HG02938 (cell line): ENCODE measurements around the gene FAM32A.

Source experiments
- ATAC-seq: cut with Tn5 transposase; IDR thresholded peaks from one replicate; pipeline ENCODE4 v1.9.1; 2021; ENCODE audit warnings: mild to moderate bottlenecking, moderate library complexity; ENCODE audit not compliant: unreplicated experiment

The FAM32A gene

GRCh38 chr19:16201011-16201391 is 15.8 kb downstream of the FAM32A start:
- no peak for ATAC-seq

- ATAC-seq: no peak
Observed at GRCh38 chr19:16202320-16203255, 17.4 kb downstream of the FAM32A start.

- no peak for ATAC-seq
Observed at GRCh38 chr19:16203256-16204004, 18.2 kb downstream of the FAM32A start.

GRCh38 chr19:16204005-16204294 is 18.7 kb downstream of the FAM32A start:
- ATAC-seq: no peak

GRCh38 chr19:16205205-16206045 is 20.2 kb downstream of the FAM32A start:
- no peak for ATAC-seq

GRCh38 chr19:16206046-16206605 is 20.9 kb downstream of the FAM32A start:
- no peak for ATAC-seq

GRCh38 chr19:16206637-16207036 is 21.4 kb downstream of the FAM32A start:
- ATAC-seq: no peak

GRCh38 chr19:16207063-16207462 is 21.9 kb downstream of the FAM32A start:
- ATAC-seq: no peak

- no peak for ATAC-seq
Observed at GRCh38 chr19:16207490-16208025, 22.3 kb downstream of the FAM32A start.

GRCh38 chr19:16208064-16208759 is 23.0 kb downstream of the FAM32A start:
- ATAC-seq: no peak

- no peak for ATAC-seq
Observed at GRCh38 chr19:16208847-16209665, 23.8 kb downstream of the FAM32A start.

GRCh38 chr19:16210168-16210567 is 25.0 kb downstream of the FAM32A start:
- ATAC-seq: no peak

- ATAC-seq: no peak
Observed at GRCh38 chr19:16213076-16213475, 27.9 kb downstream of the FAM32A start.

- no peak for ATAC-seq
Observed at GRCh38 chr19:16216744-16217670, 31.8 kb downstream of the FAM32A start.

GRCh38 chr19:16217716-16218451 is 32.7 kb downstream of the FAM32A start:
- ATAC-seq: no peak

- no peak for ATAC-seq
Observed at GRCh38 chr19:16218851-16219250, 33.6 kb downstream of the FAM32A start.

GRCh38 chr19:16222806-16223205 is 37.6 kb downstream of the FAM32A start:
- ATAC-seq: no peak

GRCh38 chr19:16223746-16224145 is 38.5 kb downstream of the FAM32A start:
- ATAC-seq: no peak
